Measurements from ENCODE around the gene TRHDE.

TRHDE gene, protein sequence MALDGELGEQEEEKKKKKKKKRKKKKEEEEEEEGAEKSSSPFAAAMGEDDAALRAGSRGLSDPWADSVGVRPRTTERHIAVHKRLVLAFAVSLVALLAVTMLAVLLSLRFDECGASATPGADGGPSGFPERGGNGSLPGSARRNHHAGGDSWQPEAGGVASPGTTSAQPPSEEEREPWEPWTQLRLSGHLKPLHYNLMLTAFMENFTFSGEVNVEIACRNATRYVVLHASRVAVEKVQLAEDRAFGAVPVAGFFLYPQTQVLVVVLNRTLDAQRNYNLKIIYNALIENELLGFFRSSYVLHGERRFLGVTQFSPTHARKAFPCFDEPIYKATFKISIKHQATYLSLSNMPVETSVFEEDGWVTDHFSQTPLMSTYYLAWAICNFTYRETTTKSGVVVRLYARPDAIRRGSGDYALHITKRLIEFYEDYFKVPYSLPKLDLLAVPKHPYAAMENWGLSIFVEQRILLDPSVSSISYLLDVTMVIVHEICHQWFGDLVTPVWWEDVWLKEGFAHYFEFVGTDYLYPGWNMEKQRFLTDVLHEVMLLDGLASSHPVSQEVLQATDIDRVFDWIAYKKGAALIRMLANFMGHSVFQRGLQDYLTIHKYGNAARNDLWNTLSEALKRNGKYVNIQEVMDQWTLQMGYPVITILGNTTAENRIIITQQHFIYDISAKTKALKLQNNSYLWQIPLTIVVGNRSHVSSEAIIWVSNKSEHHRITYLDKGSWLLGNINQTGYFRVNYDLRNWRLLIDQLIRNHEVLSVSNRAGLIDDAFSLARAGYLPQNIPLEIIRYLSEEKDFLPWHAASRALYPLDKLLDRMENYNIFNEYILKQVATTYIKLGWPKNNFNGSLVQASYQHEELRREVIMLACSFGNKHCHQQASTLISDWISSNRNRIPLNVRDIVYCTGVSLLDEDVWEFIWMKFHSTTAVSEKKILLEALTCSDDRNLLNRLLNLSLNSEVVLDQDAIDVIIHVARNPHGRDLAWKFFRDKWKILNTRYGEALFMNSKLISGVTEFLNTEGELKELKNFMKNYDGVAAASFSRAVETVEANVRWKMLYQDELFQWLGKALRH

GRCh38 chr12:72272091-72272661, at the start of gene TRHDE:
Gene TRHDE (plus strand): TSS chr12:72272370. CDS start chr12:72272644, 274 bp downstream.
- Histone ChIP-seq H3K36me3 (replicated peaks; ENCODE audit: low read depth, low read length) (no peaks in the 10 kb centered on the region), H3K4me2 (ENCODE audit: low read length) (no peak within 1 kb of the TSS), H3K9me3 (ENCODE audit: insufficient read depth, low read length) (no peaks in the 10 kb centered on the region), H3K9ac (ENCODE audit: low read length) (no peak within 1 kb of the TSS), H3K4me1 (ENCODE audit: low read length) (no peaks in the 10 kb centered on the region), H2AFZ (ENCODE audit: low read depth, low read length) (no peak within 1 kb of the TSS), H3K27ac (ENCODE audit: low read length) (no peak within 1 kb of the TSS), H3K79me2 (ENCODE audit: low read length) (no peaks in the 10 kb centered on the region), H3K27me3 (ENCODE audit: low read depth, low read length) (no peaks in the 10 kb centered on the region), H4K20me1 (ENCODE audit: insufficient read depth, low read length) (no peaks in the 10 kb centered on the region), H3K4me3 (ENCODE audit: low read length) (no peak within 1 kb of the TSS)
- TF ChIP-seq, protein P1, sequence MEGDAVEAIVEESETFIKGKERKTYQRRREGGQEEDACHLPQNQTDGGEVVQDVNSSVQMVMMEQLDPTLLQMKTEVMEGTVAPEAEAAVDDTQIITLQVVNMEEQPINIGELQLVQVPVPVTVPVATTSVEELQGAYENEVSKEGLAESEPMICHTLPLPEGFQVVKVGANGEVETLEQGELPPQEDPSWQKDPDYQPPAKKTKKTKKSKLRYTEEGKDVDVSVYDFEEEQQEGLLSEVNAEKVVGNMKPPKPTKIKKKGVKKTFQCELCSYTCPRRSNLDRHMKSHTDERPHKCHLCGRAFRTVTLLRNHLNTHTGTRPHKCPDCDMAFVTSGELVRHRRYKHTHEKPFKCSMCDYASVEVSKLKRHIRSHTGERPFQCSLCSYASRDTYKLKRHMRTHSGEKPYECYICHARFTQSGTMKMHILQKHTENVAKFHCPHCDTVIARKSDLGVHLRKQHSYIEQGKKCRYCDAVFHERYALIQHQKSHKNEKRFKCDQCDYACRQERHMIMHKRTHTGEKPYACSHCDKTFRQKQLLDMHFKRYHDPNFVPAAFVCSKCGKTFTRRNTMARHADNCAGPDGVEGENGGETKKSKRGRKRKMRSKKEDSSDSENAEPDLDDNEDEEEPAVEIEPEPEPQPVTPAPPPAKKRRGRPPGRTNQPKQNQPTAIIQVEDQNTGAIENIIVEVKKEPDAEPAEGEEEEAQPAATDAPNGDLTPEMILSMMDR (IDR thresholded peaks at IDR 0.05; ENCODE audit: low read depth, low read length) = no peak
- TF ChIP-seq EZH2phosphoT487 (IDR thresholded peaks at IDR 0.05; ENCODE audit: low read depth) = no peak

DNA sequence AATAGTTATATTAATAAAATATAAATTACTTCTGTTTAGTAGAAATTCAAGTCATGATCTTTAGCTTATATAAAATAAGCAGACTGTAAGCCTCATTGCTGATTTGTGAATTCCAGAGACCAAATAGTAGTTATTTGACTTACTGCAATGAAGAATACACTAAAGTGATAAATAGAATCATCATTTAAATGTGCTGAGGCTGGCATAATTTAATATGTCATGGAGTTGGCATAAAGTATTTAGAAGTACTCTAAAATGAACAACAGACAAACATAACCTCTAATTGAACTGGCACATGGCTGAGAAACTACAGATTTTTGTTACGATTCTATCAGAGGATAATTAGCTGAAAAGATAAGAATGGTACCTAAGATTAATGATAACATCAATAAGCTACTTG, 45.7 kb upstream of the TRHDE start:
- H3K79me2 ChIP-seq (ENCODE audit: low read length) = no peaks in the 10 kb centered on the region
- no peaks in the 10 kb centered on the region for H3K27me3 ChIP-seq (ENCODE audit: low read depth, low read length)
- H3K4me3 ChIP-seq (ENCODE audit: low read length) = no peak overlapping the region
- no peak overlapping the region for H3K9ac ChIP-seq (ENCODE audit: low read length)
- H4K20me1 ChIP-seq (ENCODE audit: insufficient read depth, low read length) = no peaks in the 10 kb centered on the region
- no peaks in the 10 kb centered on the region for H3K36me3 ChIP-seq (replicated peaks; ENCODE audit: low read depth, low read length)
- no peak overlapping the region for H3K4me2 ChIP-seq (ENCODE audit: low read length)
- H3K9me3 ChIP-seq (ENCODE audit: insufficient read depth, low read length) = no peaks in the 10 kb centered on the region
- H3K27ac ChIP-seq (ENCODE audit: low read length) = no peak overlapping the region
- TF ChIP-seq, protein P1 (IDR thresholded peaks at IDR 0.05; ENCODE audit: low read depth, low read length) = no peak
- TF ChIP-seq EZH2phosphoT487 (IDR thresholded peaks at IDR 0.05; ENCODE audit: low read depth) = no peak
- H2AFZ ChIP-seq (ENCODE audit: low read depth, low read length) = no peak overlapping the region
- no peaks in the 10 kb centered on the region for H3K4me1 ChIP-seq (ENCODE audit: low read length)

DNA sequence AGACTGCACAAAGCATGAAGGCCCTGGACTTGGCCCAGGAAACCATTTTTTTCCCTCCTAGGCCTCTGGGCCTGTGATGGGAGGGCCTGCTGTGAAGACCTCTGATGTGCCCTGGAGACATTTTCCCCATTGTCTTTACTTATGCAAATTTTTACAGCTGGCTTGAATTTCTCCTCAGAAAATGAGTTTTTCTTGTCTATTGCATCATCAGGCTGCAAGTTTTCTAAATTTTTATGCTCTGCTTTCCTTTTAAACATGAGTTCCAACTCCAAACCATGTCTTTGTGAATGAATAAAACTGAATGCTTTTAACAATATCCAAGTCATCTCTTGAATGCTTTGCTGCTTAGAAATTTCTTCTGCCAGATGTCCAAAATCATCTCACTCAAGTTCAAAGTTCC, 43.7 kb upstream of the TRHDE start:
- Histone ChIP-seq H4K20me1 (ENCODE audit: insufficient read depth, low read length) (no peaks in the 10 kb centered on the region), H3K27me3 (ENCODE audit: low read depth, low read length) (no peaks in the 10 kb centered on the region), H3K4me3 (ENCODE audit: low read length) (no peak overlapping the region)

More for the DNA sequence above, 43.7 kb upstream of the TRHDE start:
- H3K4me1 ChIP-seq (ENCODE audit: low read length) = no peaks in the 10 kb centered on the region
- TF ChIP-seq, protein P1 (IDR thresholded peaks at IDR 0.05; ENCODE audit: low read depth, low read length) = no peak
- no peak for TF ChIP-seq EZH2phosphoT487 (IDR thresholded peaks at IDR 0.05; ENCODE audit: low read depth)
- H3K4me2 ChIP-seq (ENCODE audit: low read length) = no peak overlapping the region
- H2AFZ ChIP-seq (ENCODE audit: low read depth, low read length) = no peak overlapping the region
- no peak overlapping the region for H3K27ac ChIP-seq (ENCODE audit: low read length)
- no peaks in the 10 kb centered on the region for H3K36me3 ChIP-seq (replicated peaks; ENCODE audit: low read depth, low read length)
- H3K9ac ChIP-seq (ENCODE audit: low read length) = no peak overlapping the region
- no peaks in the 10 kb centered on the region for H3K79me2 ChIP-seq (ENCODE audit: low read length)
- H3K9me3 ChIP-seq (ENCODE audit: insufficient read depth, low read length) = no peaks in the 10 kb centered on the region
